GM21723 (cell line): ENCODE results near the gene VPS72.
A peak's percentile ranks its signal among the peaks of the same experiment; 100 is the strongest.
"Not testable (repeated sequence)": the region's sequence is repeated elsewhere in the genome, so short reads cannot be mapped to it uniquely, and the experiment has no call there.

Experiments
- ATAC-seq: cut with Tn5 transposase; IDR thresholded peaks from one replicate; pipeline ENCODE4 v1.9.1; 2021; ENCODE audit warnings: mild to moderate bottlenecking, moderate library complexity; ENCODE audit not compliant: unreplicated experiment

VPS72 gene

DNA sequence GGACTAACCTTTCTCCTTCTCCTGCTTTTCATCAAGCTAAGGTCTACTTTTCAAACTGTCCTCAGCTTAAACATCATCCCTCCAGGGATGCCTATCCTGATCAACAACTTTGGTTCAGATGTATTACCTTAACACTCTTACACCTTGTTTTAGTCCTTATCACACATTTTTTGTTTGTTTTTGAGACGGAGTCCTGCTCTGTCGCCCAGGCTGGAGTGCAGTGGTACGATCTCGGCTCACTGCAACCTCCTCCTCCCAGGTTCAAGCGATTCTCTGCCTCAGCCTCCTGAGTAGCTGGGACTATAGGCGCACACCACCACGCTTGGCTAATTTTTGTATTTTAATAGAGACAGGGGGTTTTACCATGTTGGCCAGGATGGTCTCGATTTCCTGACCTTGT, 1.3 kb downstream of the VPS72 start:
- ATAC-seq, result not testable (repeated sequence)

DNA sequence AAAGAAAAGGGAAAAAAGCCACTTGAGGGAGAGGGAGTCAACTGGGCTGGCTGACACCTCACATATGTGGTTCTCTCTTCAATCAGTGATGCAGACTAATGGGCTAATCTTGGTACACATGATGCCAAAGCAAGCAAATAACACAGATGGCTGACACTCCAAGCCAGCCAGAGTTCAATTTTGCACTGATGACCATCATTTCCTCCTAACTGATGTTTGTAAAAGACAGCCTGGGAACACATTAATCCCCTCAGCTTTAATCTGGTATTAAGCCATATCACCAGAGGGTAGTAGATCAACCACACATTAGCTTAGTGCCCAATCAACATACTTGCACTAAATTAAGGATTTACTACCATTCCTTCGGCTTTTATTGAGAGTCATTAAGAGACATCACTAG, 2.8 kb downstream of the VPS72 start:
- ATAC-seq, result no peak

DNA sequence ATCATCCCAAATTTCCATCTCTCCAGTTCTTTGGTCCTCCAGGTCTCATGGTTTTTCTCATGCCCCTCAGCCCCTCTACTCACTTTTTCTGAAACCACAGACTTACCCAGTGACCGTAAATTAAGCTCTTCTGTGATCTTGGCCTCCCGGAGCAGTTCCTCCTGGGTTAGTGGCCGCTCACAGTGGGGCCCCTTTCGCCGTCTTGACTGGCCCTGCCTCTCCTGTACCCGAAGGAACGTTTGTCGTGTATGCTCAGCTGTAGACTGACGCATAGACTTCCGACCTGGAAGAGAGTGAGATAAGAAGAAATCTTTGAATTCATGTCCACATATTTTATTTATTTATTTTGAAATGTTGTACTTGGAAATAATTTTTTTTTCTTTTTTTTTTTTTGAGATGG, 5.8 kb downstream of the VPS72 start:
- no peak for ATAC-seq

DNA sequence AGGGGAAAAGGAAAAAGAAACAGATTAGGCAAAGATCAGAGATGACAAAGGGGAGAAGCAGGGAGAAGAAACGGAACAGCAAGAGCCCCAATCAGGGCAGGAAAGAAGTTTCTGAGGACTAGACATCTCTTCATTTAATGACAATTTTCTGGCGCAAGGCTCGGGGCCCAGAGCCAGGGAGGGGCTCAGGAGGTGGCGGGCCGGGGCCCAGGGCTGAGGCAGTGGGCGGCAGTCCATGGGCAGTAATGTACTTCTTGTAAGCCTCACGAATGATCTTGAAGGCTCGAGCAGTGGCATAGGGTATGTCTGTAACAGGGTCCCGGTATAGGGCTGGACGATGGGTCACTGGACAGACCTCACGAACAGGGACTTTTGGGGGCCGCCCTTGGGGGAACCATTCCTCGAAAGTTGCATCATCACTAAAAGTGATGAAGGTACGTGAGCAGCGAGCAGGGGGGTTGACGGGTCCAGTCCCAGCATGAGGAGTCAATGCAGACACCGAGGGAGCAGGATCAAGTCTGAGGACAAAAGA, 13.4 kb downstream of the VPS72 start:
- ATAC-seq, result no peak

DNA sequence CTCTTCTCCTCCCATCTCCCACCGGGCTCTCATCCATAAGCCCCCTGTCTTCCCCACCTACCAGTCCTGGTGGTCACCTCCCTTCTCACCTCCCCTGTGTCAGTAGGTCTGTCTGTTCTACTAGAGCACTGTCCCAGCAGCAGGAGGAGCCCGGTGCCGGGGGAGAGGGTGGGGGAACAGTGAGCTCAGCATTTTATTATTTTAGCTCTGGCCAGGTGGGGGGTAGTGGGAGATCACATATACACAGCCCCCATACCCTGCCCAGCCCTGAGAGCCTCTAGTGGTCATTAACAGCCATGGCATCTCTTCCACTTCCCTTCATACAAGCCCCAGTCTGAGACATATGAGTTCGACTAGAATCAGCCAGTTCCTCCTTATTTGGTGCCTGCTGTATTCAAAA, 14.1 kb downstream of the VPS72 start, which contains the start of gene TMOD4:
TSS of gene TMOD4 (minus strand) at position 119 of the 400 bp plus-strand sequence. CDS start 1,106 bp downstream, outside the sequence.
- ATAC-seq, result no peak

DNA sequence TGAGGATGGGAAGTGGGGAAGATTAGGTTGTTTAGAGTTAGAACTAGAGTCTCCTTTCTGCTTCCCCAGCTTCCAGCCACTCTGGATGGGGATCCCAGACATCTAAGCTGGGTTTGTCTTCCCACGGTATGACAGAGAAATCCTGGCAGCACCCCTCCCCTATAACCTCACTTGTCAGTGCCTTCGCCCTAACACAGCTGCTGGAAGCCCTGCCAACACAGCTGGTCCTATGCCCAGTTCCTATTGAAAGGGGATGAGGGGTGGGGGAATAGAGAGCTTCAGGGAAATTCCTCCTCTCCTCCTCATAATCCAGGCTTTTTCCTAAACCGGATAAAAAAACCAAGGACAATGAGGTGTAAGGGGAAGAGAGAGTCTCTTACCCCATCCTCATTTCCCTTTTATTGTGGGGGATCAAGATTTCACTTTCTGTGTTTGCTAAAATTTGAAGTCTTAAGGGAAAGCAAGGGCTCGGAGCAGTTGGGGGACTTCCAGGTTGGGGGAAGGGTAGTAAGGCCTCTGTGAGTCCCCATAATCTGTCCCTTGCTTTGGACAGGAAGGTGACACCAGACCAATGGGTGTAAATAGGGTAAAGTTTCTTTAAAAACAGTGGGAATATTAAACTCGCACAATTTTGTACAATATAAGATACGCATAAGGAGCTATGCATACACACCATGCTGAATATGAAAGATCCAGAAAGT, 14.8 kb downstream of the VPS72 start:
- no peak for ATAC-seq

DNA sequence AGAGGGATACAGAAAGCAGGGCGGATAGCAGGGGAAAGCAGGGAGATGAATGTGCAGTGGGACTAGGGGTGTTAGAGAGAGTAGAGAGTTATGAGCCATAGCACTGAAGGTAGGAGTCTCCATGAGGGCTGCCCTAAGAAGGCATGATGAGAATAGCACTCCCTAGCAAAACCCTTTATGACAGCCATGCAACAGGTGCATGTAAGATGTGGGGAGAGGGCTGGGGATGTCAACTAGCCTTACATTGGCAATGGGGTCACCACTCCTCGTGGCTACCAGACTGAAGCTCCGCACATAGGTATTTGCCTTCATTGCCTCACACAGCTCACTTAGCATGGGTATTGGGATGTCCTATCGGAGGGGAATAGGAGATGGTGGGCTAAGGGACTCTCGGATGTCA, 18.8 kb downstream of the VPS72 start:
- ATAC-seq, result no peak

DNA sequence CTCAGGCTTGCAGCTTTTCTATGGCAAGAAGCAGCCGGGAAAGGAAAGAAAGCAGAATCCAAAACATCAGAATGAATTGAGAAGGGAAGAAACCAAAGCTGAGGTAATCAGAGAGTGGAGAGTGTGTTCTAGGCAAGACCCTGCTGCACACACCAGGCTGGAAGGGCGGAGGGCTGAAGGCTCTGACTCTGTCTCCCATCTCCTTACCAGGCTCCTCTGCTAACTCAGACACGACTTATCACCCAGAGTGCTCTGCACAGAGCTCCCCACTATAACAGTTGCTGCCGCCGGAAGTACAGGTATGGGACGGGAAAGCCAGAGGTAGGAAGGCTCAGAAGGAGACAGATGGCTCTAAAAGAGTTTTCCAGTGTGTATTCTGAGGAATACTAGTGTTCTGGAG, 22.9 kb downstream of the VPS72 start:
- ATAC-seq, result no peak

DNA sequence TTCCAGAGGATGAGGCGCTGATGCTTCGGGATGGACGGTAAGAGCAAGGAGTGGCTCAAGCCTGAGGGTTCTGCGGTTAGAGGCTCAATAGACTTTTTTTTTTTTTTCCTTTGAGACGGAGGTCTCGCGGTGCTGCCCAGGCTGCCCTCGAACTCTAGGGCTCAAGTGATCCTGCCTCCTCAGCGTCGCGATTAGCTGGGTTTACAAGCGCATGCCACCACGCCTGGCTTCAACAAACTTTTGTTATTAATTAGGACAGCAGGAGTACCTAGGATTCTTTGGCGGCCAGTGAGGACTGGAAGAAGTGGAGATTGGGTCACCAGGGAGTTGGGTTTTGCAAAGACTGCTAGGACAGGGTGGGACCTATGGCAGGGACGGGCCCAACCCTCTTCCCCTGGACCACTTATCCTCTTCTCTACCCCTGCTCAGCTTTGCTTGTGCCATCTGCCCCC, 23.5 kb downstream of the VPS72 start:
- no peak for ATAC-seq

DNA sequence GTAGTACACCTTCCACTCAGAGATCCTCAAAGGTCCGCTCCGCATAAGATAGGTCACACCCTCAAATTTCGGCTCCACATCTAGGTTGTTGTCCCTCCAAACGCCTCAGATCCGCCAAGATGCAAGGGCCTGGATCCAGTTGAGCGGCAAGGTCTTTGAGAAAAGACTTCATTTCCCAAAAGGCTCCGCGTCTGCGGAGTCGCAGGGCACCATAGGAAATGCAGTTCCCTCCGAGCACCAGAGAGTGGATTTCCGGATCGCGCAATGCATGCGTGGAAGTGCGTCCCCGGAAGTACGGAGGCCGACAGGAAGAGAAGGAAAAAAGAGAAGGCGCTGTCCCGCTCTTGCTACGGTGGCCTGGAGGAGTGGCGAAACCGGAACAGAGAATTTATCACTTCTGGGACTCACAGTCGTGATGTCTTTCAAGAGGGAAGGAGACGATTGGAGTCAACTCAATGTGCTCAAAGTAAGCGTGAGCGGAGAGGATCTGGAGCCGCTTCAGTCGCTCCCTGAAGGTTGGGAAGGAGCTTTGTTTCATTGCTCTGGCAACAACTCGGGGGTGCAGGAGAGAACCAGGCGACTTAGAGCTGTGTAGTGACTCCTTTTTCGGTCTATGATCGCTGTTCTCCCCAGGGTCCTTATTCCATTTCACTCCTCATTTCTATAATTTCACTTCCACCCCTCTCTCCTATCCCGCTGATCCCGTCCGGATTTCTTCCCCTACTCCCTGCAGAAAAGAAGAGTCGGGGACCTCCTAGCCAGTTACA, 24.1 kb downstream of the VPS72 start, which contains the start of the genes LYSMD1 and SCNM1:
TSS of gene LYSMD1 (minus strand) at position 165 of the 767 bp plus-strand sequence. CDS start 644 bp downstream, outside the sequence.
TSS of gene SCNM1 (plus strand) at position 407 of the 767 bp plus-strand sequence. CDS start at position 416, 9 bp downstream.
- peak; percentile 82 for ATAC-seq

DNA sequence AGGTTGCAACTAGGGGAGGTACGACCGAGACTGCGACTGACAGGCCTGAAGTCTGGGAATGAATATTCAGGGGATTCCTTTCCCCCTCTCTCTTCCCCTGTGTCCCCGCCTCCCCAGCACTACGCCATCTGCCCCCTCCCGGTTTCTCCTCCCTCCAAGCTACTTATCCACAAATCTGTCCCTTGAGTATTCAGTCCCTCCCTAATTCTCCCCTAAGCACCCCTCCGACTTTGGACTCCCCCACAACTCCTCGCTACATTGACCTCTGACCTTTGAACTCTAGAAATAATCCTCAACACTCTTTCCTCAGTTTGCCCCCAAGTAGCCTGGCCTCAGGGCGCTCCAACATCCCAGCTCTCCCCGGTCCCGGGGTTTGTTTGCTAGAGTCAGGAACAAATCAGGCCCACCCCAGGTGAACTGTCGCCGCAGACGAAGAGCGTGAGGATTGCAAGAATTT, 24.7 kb downstream of the VPS72 start:
- ATAC-seq, result no peak

DNA sequence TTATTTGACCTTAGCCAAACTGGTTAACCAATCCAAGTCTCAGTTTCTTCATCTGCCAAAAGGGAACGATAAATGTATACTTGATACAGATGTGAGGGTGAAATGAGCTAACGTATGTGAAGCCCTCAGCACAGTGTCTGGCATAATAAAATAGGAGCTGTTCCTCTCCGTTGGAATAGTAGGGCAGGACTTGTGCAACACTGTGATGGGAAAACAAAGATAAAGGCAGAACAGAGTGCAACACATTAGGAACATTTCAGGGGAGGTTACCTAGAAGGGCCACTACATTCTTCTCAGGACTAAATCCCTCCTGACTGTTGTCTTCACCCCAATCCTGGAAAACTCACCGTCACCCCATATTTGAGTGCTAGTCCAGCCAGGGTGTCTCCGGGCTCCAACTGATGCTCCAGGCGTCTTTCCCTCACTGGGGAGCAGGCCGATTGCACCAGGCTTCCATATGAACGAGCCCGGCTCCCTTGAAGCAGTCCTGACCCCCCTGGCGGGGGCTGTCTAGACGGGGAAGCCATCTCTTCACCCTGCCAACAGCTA, 25.2 kb downstream of the VPS72 start:
- ATAC-seq, result no peak

DNA sequence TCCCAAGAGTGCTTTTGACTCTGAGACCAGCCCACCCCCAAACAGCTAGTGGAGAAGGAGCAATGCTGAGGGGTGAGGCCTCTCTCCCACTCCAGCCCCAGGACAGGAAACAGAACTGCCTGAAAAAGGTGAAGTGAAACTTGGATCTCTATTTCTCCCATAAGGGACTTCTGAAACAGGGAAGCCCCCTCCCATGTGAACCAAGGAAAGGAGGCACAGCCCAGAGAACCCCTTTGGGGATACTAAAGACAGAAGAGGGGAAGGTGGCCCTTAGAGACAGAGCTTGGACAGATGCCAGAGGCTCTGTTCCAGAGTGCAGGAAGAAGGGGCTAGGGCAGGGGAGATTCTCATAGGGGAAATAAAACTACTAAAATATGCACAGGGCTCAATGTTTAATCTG, 30.6 kb downstream of the VPS72 start:
- no peak for ATAC-seq

DNA sequence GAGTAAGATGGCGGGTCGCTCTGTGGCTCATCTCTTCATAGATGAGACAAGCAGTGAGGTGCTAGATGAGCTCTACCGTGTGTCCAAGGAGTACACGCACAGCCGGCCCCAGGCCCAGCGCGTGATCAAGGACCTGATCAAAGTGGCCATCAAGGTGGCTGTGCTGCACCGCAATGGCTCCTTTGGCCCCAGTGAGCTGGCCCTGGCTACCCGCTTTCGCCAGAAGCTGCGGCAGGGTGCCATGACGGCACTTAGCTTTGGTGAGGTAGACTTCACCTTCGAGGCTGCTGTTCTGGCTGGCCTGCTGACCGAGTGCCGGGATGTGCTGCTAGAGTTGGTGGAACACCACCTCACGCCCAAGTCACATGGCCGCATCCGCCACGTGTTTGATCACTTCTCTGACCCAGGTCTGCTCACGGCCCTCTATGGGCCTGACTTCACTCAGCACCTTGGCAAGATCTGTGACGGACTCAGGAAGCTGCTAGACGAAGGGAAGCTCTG, 31.2 kb downstream of the VPS72 start:
- no peak for ATAC-seq

DNA sequence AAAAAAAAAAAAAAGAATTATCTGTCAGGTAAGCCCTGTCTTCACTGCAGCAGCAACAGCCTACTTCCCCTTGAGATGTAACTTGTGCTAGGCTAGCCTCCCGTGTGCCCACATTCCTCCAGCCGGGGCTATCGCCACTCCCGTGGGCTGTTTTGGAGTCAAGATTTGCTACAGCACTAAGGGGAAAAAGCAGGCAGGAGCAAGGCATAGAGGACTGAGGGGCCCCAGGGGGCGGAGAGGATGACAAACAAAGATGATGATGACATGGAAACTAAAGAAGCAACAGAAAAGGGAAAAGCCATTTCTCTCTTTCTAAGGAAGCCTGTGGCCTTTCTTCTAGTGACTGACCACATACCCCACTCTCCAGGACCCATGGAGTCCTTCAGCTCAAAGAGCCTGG, 31.7 kb downstream of the VPS72 start:
- no peak for ATAC-seq

DNA sequence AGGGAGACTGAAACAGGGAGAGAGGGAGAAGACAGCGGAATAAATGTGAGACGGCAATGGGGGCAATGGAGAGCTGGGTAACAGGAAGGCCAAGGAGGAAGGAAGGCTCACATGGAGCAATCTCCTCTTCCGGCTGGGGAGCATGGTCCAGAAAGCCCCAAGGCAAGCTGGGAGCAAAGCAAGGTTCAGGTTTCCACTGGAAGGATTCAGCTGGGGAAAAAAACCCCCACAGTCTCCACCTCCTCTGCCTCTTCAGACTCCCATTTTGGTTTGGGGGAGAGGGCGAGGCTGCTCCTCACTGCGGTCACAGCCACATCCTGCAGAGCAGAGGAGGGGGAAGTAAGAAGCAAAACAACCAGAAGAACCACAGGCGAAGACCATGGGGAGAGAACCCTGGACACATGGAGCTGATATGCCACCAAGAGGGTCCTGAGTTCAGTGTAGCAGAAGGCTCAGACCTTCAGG, 32.9 kb downstream of the VPS72 start:
- no peak for ATAC-seq

DNA sequence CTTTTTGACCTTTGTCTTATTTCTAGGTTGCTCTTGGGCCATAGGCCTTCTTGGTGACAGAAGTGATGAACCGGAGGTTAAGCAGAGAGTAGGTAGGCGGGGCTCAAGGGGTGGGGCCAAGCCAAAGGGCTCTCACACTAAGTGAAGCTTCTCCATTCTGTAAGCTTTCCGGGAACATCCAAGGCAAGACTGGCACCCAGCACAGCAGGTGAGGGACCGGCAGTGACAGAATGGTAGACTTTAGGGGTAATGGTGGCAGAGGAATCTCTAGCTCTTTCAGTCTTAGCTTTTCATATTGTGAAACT, 33.5 kb downstream of the VPS72 start, which contains the start of gene TNFAIP8L2:
TSS of gene TNFAIP8L2 (plus strand) at position 135 of the 305 bp plus-strand sequence. CDS start 2,049 bp downstream, outside the sequence.
- ATAC-seq, result peak; percentile 79

DNA sequence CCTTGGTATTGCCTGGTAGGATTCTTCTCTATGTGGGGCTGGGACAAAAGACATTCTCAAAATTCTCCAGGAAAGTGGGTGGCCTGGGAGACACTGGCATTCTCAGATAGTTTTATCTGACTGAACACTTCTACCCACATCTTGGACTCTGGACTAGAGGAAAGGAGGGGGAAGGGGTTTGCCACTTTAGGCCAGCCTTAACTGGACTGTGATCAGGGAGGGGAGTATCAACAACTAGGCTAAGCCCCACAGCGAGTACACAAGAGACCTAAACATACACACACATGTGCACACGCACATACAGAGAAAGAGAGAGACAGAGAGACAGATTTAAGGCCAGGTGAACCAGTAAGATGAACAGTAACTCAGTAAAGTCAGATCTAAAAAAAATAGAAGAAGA, 42.3 kb downstream of the VPS72 start:
- no peak for ATAC-seq

DNA sequence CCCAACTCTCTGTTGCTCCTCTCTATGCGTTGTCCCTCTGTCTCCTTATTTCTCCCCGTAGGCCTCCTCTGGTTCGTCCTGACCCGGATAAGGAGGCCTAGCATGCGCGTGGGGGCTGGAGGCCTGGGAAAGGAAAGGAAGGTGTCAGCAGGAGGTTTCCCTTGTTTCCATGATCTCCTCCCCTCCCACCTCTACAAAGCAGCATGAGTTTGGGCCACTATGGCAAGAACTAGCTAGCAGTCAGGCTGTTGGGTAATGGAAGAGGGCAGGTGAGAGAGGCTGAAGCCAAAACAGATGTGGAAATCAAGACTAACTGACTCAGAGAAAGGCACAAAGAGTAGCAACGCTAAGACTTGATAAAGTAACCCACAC, 42.9 kb downstream of the VPS72 start:
- no peak for ATAC-seq

DNA sequence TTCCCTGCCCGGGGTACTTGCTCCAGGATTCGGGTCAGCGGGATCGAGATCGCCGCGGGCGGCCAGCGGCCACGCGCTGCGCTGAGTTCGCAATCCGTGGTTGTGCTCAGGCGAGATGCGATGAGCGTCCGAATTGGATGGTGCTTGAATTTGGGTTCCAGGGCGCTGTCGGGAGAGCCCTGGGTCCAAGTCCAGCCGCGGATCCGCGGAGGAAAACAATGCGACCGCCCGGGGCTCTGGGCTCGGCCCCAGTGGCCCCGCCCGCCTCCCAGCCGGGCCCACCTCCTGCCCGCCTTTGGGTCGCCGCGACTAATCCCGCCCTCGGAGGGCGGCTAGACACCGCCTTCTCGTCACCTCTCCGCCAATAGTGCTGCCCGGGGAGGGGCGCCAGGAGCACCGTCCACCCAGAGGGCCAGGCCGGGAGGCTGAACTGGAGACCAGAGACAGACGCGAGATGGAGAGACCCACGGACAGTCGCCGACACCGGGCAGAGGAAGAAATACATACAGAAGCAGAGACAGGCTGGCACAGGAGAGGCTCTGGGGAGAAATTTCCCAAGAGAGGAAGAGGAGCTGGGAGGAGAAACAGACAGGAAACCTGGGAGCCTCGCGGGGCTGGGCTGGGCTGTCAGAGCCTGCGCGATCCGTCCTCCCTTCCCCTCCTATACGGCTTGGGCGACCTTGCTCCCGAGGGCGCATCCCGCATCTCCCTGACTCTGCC, 43.4 kb downstream of the VPS72 start, which contains the start of gene SEMA6C:
TSS of gene SEMA6C (minus strand) at position 220 of the 720 bp plus-strand sequence. CDS start 4,010 bp downstream, outside the sequence.
- ATAC-seq, result peak; percentile 97
